SK-N-DZ (cell line): Measurements from ENCODE around the gene TUBGCP3.
"Not testable (repeated sequence)": the region's sequence is repeated elsewhere in the genome, so short reads cannot be mapped to it uniquely, and the experiment has no call there.

Experiments
- DNase-seq: peaks from one replicate; pipeline ENCODE4 v3.0.0-alpha.2; 2015; ENCODE audit warnings: low spot score

TUBGCP3 gene

DNA sequence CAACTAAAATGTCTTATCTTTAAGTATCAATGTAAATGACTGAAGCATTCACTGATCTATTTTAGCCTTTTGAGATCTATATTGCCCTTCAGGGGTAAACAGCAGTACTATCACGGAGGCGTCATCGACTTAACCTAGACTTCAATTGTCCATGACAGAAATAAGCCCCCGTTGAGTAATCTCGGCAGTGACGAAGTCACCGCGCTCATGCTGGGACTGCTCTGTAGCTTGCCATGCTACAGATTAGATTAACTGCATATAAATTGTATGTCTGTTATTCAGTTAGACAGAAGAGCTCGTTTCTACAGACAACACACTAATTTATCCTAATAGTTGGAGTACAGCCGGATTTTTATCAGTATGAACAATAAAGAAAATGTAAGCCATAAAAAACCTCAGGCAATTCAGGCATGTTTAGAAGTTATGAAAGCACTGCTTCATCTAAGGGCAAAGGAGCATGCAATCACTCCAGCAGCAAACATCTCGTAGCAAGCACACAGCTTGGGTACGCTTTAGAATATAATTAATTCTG lies 56.6 kb downstream of the TUBGCP3 start:
- peak; percentile 57 for DNase-seq

DNA sequence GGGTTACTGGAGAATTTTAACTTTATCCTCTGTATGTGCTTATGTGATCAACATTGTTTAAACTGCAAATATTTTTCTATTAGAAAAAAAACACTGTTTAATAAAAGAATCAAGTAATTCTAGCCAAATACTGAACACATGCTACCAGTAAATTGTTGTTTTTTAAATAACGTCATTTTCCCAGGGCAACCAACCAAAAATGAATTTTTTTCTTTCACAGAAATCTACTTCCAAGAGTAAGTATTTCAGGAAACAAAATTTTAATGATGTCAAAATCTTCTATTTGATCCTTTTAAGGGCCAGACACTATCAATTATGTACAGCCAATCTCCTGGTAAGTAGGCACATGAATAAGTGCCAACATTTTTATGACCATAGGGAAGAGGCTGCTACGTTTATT lies 57.1 kb downstream of the TUBGCP3 start:
- no peak for DNase-seq

DNA sequence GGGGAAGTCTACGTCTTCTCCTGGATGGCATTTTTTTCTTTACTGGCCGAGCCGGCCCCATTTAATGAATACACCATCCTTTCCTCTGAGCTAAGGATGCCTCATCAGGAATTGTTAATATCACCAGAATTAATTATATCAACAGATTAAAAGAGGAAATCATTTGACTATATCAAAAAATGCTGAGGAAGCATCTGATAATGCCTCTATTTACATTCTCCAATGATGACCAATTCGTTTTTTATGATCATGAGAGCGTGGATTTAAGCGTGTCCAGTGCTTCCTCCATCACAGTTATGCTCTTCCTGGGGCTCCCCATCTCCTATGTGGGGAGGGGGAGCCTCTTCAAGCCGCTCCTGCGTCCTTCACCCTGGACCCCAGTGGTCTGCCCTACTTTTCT lies 58.7 kb downstream of the TUBGCP3 start:
- no peak for DNase-seq

DNA sequence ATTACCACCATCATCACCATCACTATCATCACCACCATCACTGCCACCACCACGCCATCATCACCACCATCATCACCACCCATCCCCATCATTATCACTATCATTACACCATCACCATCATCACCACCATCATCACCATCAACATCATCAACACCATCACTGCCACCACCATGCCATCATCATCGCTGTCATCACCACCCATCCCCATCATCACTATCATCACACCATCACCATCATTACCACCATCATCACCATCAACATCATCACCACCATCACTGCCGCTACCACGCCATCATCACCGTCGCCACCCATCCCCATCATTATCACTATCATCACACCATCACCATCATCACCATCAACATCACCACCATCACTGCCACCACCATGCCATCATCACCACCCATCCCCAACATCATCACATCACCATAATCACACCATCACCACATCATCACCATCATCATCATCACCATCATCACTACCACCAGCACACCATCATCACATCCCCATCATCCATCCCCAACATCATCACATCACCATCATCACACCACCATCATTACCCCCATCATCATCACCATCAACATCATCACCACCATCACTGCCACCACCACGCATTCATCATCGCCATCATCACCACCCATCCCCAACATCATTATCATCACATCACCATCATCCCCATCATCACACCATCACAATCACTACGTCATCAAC lies 61.7 kb downstream of the TUBGCP3 start:
- DNase-seq: no peak

DNA sequence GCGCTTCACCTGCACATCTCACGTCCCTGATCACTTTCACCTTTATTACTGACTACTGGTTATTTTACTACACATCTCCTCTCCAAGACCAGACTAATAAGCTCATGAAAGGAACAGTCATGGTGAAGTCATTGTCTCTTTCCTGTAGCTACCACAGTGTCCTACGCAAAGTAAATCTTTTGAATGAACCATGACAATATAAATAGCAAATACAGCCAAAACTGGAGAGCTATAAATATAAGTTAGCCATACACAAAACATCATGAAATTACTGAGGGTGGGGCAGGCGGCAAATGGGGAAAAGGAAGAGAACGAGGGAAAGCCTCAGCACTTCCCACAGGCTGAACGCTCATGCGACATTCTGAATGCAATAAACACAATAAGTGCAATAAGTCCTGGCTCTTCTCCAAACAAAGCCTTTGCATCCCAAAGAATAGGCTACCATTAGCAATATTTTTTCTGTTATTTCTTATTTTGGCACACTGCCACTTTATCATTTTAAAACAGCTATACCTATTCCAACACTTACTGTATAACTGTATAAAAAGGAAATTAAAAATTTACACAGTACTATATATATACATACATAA lies 62.5 kb downstream of the TUBGCP3 start:
- no peak for DNase-seq

DNA sequence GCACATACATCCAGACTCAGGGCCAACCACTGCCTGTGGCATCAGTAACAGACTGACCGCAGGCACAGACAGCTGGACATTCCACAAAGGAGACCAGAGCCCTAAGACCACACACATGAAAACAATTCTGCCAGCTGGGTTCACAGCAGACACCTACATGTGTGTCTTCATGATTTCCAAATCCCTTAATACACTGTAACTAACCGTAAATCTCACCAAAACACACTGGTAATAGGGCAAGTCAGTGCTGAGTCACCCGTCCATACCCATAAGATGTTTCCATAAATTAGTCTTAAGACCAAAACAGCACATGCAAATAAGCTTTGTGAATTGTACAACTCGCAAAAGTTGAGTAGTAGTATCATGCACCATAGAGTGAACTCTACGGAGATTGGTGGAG lies 65.4 kb downstream of the TUBGCP3 start:
- no peak for DNase-seq

DNA sequence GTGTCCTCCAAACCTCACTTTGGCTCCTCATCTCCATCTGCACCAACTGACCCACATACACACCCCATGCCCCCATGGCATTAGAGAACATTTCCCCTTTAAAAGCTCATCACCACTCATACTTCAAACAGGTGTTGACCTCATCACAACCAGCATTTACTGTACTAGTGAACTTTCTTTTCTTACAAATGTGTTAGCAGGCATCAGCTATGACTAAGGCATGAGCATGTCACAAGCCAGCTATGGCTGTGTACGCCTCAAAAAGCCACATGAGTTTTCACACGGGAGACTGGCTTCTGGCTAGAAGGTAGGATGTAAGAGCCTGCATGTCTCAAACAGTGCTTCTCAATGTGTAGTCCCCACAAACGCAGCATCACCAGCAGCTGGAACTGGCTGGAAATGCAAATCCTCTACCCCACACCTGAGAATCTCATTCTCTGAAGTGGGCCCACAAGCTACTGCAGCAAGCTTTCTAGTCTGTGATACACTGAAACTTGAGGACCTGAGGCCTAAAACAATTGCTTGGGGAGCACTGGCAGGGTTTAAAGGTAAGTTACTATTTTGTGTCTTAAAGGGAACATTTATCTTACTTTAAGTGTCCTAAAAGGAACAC lies 66.8 kb downstream of the TUBGCP3 start:
- no peak for DNase-seq

DNA sequence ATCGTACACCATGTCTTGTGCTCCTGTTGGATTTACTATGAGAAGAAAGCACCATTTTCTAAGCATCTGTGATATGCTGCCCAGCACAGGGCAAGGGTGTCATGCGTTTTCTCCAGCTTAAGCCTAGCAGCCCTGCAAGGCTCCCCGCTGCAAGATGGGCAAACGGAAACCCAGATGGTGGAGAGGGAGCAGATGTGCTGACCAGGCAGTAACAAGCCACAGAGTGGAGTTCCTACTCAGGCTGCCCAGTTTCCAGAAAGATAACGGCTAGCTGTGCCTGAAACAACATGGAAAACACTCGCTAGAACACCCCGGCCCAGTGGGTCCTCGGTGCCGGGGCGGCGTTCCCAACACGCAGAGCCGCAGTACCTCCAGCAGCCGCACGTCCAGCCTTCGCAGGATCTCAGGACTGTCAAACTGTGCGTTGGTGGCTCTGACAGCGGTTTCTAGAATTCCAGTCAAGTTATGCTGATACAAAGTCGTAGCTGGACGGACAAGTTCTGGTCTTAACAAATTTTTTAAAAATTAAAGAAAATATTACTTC lies 68.4 kb downstream of the TUBGCP3 start:
- DNase-seq: no peak

DNA sequence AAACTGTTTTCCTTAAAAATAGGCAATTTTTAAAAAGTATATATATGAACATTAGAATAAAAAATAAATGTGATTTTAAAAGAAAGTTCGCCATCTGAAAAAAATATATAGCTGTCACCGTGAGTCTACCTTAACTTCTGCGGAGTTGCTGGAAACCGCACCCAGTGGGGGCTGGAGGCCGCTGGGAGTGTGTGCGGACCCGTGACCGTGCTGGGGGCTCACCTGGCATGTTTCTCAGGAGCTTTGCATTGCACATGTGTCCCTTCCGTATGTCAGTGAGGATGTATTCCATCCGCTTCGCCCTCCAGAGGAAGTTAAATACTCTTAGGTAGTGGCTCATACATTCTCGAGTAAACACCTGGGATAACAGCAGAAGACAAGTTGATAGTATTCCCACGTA lies 71.7 kb downstream of the TUBGCP3 start:
- no peak for DNase-seq

DNA sequence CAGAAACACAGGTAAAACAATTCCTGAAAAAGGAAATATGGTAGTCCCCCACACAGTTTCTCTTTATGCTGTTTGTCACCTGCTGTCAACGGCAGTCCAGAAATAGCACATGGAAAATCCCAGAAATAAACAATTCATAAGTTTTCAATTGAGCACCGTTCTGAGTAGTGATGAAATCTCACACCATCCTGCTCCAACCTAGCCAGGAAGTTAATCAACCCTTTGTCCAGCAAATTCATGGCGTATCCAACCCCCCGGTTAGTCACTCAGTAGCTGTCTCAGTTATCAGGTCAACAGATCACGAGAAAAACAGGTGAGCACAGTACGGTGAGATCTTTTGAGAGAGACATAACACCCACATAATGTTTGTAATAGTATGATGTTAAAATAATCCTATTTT lies 74.2 kb downstream of the TUBGCP3 start:
- no peak for DNase-seq

DNA sequence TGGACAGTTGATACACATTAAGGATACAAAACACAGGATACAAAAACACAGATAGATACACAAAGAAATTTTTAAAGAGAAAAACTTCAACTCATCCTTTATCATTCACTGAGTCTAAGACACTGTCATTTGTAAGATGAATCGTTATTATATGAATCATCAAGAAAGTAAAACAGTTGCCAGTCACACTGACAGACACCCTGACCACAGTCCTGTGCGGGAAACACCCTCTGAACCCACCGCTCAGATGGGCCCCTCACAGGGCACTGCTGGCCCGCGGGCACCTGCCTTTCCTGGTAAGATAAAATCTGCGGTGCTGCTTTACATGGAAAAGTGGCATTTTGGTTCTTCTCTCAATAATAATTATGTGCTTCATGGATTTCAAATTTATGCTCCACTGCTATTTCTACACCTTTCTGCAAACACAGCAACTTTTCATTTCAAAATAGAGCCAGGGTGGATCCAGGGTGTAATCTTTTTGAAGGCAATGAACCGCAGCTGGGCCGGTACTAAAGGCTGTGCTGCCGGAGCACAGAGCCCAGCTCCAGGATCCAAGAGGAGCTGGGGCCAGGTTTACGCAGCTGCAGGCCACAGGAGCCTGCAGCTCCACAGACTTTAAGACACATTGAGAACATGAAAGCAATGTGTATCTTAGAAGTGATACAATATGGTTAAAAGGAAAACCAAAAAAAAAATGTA lies 76.8 kb downstream of the TUBGCP3 start:
- DNase-seq: no peak

DNA sequence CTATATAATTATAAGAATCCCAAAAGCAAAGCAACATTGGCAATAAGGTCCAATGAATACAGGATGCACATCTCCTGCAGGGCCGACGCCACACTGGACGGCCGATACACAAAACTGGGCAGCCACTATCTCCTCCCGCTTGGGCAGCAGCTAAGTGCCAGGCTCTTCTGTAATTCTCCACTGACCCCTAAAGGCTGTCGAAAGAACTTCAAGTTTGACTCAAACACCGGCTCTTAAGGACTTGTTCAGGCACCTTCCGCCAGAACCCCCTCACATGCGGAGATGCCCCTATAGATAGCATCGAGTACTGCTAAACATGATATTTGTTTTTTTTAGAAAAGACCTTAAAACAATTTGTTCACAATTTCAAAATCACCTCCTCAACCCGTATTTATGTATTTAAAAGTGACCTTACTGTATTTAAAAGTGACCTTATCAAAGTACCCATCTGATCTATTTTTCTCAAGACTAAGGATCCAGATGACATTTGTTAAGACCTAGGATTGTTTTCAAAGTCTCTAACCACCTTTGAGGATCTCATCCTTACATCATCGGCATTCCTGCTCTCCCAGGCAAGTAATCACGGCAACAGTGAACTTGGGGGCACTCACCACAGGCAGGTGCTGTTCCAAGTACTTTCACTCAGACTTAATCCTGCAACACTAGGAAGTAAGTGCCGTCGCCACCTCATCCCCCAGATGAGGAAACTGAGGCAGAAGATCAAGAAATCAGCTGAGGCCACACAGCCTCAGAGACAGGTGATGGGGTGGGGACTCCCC lies 77.8 kb downstream of the TUBGCP3 start:
- DNase-seq: peak; percentile 58

DNA sequence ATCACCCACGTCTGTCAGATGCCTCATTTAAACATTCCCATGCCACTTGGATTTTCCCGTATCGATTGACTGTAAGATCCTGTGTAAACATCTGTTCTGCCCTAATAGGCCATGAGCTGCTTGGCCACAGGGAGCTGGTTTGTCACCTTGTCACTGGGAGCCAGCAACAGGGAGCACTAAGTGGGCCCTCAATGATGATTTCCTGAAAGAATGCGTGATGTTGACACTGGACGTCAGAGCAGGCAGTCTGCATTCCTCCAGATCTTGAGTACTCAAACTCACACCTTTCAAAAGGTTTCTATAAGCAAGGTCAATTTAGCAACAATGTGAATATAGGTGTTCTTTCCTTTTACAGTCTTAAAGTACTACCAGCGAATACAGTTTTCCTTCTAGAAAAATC lies 78.8 kb downstream of the TUBGCP3 start:
- no peak for DNase-seq

DNA sequence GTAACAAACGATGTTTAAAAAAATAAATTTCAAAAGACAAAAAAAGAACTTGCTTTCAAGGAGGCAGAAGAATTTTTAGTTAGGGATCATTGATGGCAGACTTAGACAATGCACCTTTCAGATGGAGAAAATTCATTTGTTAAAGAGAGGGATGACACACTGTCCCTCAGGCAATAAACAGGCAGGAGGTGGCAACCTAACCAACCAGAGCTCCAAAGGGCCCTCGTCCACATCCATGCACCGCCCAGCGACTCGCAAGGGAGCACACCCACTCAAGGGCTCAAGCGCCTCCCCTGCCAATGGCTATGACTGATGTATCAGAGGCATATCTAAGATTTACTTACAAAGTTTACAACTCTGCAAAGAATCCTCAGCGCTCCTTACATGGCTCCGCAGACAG lies 81.9 kb downstream of the TUBGCP3 start:
- DNase-seq: no peak

DNA sequence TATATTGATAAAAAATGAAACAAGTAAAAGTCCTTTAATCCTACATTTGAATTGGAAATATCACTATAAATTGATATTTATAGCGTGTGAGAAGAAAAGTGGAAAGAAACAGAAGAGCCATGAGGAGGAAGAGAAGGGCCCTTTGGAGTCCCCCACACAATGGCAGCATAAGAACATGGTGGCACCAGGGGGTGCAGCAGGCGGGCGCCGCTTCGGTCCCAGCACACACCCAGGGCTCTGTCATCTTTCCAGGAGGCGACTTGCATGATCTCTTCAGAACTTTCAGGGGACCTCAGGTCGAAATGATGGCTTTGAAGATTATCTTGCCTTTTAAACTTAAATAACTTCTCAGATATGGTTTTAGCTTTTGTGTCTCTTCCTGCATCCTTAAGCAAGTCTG lies 91.8 kb downstream of the TUBGCP3 start:
- DNase-seq: no peak

DNA sequence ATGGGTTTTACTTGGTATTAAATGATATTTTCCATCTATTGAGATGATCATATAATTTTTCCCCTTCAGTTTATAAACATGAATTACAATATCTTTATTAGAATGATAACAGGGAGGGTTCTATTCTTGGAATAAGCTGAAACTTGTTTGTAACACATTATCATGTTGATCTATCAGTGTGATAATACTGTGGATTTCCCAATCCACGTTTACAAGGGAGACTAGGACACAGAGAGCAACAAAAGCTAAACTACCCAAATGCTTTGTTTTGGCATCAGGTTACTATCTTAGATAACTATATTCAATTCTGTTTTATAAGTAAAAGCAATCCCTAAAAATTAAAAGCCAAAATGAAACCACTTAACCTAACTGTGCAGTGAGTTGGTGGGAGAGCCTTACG lies 92.5 kb downstream of the TUBGCP3 start:
- DNase-seq: no peak

DNA sequence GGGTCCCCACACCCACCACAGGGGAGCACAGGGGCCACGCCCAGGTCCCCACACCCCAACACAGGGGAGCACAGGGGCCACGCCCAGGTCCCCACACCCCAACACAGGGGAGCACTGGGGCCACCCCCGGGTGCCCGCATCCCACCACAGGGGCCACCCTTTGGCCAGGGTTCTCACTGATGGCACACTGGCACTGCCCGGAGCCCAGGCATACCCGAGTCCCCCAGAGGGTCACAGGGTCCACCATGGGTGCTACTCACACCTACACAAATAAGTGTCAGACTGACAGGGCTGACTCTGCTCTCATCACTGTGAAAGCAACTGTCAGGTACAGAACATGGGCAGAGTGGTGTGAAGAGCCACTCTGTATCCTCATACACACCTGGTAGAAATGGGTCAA lies 98.8 kb downstream of the TUBGCP3 start:
- DNase-seq: no peak

DNA sequence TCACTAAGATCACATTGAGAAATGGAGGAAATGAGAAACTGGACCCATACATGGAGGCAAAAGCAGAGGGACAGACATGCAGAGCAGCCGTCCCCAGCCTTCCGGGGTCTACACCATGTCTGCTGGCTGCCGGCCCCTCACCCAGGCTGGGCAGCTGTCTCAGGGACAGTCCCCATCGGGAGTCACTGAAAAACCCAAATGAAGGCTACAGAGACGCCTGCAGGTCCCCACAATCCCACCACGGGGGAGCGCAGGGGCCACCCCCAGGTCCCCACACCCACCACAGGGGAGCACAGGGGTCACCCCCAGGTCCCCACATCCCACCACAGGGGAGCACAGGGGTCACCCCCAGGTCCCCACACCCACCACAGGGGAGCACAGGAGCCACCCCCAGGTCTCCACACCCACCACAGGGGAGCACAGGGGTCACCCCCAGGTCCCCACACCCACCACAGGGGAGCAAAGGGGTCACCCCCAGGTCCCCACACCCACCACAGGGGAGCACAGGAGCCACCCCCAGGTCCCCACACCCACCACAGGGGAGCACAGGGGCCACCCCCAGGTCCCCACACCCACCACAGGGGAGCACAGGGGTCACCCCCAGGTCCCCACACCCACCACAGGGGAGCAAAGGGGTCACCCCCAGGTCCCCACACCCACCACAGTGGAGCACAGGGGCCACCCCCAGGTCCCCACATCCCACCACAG lies 99.5 kb downstream of the TUBGCP3 start:
- DNase-seq: not testable (repeated sequence)

DNA sequence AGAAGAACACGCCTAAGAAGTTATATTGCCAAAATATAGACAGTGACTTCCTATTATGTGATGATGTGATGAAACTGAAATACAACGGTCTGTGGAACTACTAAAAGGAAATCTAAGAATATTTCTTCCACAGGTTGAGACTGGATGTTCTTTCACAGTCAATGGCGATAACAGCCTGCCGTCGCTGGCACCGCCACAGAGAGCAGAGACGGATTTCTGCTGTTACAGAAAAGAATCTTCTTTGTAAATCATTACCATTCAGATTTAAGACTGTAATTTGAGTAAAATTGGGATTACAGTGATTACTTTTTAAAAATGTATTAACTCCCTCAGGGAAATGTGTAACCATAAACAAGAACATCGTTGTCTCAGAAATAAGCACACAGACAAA lies 100.8 kb downstream of the TUBGCP3 start:
- no peak for DNase-seq

DNA sequence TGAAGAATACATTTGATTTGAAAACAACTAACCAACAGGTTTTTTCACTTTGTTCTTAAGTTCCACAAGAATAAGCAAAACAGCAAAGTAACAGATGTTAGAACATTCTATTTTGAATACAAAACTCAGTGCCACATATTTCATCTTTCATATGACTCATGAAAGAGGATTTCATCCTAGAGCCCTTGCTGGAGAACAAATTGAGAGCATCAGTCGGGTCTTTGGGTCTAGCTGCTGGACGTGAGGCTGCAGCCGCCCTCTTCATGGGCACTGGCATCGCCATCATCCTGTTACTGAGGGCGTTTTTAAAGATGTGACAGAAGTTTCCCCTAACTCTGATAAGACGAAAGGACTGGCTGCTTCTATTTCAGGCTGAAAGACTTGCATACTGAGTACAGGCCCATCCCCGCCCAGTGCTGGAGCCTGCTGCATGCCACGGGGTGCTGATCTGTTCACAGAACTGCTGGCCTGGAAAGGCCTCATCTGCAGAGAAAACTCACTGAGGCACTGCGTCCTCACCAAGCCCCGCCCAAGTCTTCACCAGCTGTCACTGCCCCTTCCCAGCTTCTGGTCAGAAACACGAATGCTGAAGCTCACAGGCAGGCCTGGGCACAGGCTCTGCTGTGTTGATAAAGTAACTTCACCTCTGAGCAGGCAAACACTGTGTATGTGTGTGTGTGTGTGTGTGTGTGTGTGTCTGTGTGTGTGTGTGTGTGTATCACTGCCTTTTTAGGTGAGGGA lies 101.4 kb downstream of the TUBGCP3 start:
- no peak for DNase-seq
